Measurements from ENCODE around the gene PIGBOS1.

DNA sequence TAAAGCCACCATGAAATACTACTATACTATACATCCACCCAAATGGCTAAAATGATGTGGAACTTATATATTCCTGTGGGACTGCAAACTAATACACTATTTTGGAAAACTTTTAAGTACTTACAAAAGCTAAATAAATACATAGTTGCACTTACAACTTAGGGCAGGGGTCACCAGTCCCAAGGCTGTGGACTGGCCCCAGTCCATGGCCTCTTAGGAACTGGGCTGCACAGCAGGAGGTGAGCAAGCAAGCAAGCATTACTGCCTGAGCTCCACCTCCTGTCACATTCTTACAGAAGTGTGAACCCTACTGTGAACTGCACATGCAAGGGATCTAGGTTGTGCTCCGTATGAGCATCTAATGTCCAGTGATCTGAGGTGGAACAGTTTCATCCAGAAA is 18.2 kb upstream of the PIGBOS1 start:
- TF ChIP-seq, protein P1, sequence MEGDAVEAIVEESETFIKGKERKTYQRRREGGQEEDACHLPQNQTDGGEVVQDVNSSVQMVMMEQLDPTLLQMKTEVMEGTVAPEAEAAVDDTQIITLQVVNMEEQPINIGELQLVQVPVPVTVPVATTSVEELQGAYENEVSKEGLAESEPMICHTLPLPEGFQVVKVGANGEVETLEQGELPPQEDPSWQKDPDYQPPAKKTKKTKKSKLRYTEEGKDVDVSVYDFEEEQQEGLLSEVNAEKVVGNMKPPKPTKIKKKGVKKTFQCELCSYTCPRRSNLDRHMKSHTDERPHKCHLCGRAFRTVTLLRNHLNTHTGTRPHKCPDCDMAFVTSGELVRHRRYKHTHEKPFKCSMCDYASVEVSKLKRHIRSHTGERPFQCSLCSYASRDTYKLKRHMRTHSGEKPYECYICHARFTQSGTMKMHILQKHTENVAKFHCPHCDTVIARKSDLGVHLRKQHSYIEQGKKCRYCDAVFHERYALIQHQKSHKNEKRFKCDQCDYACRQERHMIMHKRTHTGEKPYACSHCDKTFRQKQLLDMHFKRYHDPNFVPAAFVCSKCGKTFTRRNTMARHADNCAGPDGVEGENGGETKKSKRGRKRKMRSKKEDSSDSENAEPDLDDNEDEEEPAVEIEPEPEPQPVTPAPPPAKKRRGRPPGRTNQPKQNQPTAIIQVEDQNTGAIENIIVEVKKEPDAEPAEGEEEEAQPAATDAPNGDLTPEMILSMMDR (IDR thresholded peaks at IDR 0.05), result no peak
- TF ChIP-seq POLR2A (IDR thresholded peaks at IDR 0.05) (no peak), POLR2AphosphoS5 (IDR thresholded peaks at IDR 0.05; ENCODE audit: insufficient read depth in 1 of 2, low read depth in 1 of 2) (no peak)
